Testis (tissue), 2 donors: Measurements from ENCODE around the gene CC2D1A.

Experiments
- CTCF ChIP-seq, 3 experiments: fragments of 450-650 bp in 2 of 3; fragments of 200-600 bp in 1 of 3; sonication (generic) in 1 of 3; IDR thresholded peaks; one replicate each; pipeline ENCODE4 v1.5.1; 2016 to 2019; ENCODE audit warnings: antibody characterized with exemption in 3 of 3, mild to moderate bottlenecking in 2 of 3, moderate library complexity in 1 of 3
- POLR2A ChIP-seq: fragments of 450-650 bp; IDR thresholded peaks from one replicate; pipeline ENCODE4 v1.6.1; 2017; ENCODE audit warnings: antibody characterized with exemption, mild to moderate bottlenecking, moderate library complexity

DNA sequence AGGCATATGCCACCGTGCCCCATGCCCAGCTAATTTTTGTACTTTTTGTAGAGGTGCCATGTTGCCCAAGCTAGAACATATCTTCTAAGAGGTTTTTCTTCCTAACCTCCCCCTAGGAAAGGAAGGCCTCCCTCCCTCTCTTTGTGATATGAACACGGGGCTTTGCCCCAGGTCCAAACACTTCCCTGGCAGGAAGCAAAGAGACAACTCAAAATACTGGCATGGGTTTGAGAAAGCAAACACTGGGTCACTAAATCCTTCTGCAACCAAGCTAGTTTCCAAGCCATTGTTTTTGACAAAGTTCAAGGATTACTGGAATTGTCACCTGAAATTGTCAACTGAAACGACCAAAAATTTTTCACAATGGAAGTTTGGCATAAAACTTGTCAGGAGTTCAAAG is 8.8 kb downstream of the CC2D1A start:
- TF ChIP-seq CTCF (IDR thresholded peaks at IDR 0.05) (no peak), POLR2A (no peak)
